Measurements from ENCODE around the gene RHBDL1. TPM values are rescaled to one million over a fixed set of nuclear protein-coding genes. Genes with fewer than 3 reads are reported as not detected.

Gene RHBDL1
- total and polyA plus RNA-seq, 9 of the 15 experiments (the other 6 are each of a cell fraction or from before 2014, with no cell fraction given), result 0.03 to 5.6 (median 1.3) TPM; not detected in 1

- TF ChIP-seq, protein P1, sequence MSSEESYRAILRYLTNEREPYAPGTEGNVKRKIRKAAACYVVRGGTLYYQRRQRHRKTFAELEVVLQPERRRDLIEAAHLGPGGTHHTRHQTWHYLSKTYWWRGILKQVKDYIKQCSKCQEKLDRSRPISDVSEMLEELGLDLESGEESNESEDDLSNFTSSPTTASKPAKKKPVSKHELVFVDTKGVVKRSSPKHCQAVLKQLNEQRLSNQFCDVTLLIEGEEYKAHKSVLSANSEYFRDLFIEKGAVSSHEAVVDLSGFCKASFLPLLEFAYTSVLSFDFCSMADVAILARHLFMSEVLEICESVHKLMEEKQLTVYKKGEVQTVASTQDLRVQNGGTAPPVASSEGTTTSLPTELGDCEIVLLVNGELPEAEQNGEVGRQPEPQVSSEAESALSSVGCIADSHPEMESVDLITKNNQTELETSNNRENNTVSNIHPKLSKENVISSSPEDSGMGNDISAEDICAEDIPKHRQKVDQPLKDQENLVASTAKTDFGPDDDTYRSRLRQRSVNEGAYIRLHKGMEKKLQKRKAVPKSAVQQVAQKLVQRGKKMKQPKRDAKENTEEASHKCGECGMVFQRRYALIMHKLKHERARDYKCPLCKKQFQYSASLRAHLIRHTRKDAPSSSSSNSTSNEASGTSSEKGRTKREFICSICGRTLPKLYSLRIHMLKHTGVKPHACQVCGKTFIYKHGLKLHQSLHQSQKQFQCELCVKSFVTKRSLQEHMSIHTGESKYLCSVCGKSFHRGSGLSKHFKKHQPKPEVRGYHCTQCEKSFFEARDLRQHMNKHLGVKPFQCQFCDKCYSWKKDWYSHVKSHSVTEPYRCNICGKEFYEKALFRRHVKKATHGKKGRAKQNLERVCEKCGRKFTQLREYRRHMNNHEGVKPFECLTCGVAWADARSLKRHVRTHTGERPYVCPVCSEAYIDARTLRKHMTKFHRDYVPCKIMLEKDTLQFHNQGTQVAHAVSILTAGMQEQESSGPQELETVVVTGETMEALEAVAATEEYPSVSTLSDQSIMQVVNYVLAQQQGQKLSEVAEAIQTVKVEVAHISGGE (CRISPR knock-in tag; IDR thresholded peaks at IDR 0.05), result peak in 2 of 3 experiments; percentile 58 to 87; a peak in 2 of 6 replicates
- 0 out of 2 replicates have a peak, but pooled peaks have one; percentile 63 for TF ChIP-seq HNRNPL (IDR thresholded peaks at IDR 0.05; ENCODE audit: low read depth, low read length)
- peak in 1 of 2 experiments; percentile 92; a peak in 2 of 4 replicates for TF ChIP-seq ZNF639 (CRISPR knock-in tag; conservative IDR thresholded peaks at IDR 0.05 in 1 of 2, IDR thresholded peaks at IDR 0.05 in 1 of 2)
- TF ChIP-seq LCOR (CRISPR knock-in tag; IDR thresholded peaks at IDR 0.05), result no peak
- TF ChIP-seq TBP (optimal IDR thresholded peaks at IDR 0.05; ENCODE audit: low read depth, low read length), result peak; percentile 79
- peak; percentile 20; the same call in 1 of the 2 replicates for TF ChIP-seq CBX1 (IDR thresholded peaks at IDR 0.05; ENCODE audit: low read depth)
- TF ChIP-seq RBM25 (IDR thresholded peaks at IDR 0.05; ENCODE audit: low read depth, low read length, severe bottlenecking), result peak; percentile 97
- TF ChIP-seq ILF3 (IDR thresholded peaks at IDR 0.05; ENCODE audit: borderline replicate concordance), result no peak
- TF ChIP-seq ELF1 (tag; IDR thresholded peaks at IDR 0.05), result peak; percentile 93
- TF ChIP-seq BRCA1 (IDR thresholded peaks at IDR 0.05), result no peak
- no peak for TF ChIP-seq BRCA1 (CRISPR knock-in tag; IDR thresholded peaks at IDR 0.05)
- peak; percentile 55; the same call in 1 of the 2 replicates for TF ChIP-seq MBD2 (IDR thresholded peaks at IDR 0.05; ENCODE audit: borderline replicate concordance, low read depth)
- TF ChIP-seq TARDBP (IDR thresholded peaks at IDR 0.05), result 0 out of 2 replicates have a peak, but pooled peaks have one; percentile 2
- TF ChIP-seq ATF7 (IDR thresholded peaks at IDR 0.05), result peak; percentile 75
- TF ChIP-seq FOXA3 (CRISPR knock-in tag; conservative IDR thresholded peaks at IDR 0.05 in 1 of 2, IDR thresholded peaks at IDR 0.05 in 1 of 2), result no peak
- peak; percentile 90 for TF ChIP-seq NR2C1 (IDR thresholded peaks at IDR 0.05)
- peak; percentile 94 for TF ChIP-seq NR2C1 (tag; IDR thresholded peaks at IDR 0.05)
- TF ChIP-seq BRD4 (IDR thresholded peaks at IDR 0.05), result no peak
Measured at GRCh38 chr16:684071-684794, 8.8 kb downstream of the RHBDL1 start, which contains the start of gene JMJD8 (continued).

All from K562 (cell line).